Stimulated activated CD4-positive, alpha-beta T cell treated with anti-CD3 and anti-CD28 coated beads, Interleukin-1b, Interleukin-23, amount 100 ng/mL, for 48 hours (primary cell): ENCODE measurements around the gene DBNL.

Experiments used
- DNase-seq: peaks from one replicate; pipeline ENCODE4 v3.0.0-alpha.2; 2020

DBNL gene

DNA sequence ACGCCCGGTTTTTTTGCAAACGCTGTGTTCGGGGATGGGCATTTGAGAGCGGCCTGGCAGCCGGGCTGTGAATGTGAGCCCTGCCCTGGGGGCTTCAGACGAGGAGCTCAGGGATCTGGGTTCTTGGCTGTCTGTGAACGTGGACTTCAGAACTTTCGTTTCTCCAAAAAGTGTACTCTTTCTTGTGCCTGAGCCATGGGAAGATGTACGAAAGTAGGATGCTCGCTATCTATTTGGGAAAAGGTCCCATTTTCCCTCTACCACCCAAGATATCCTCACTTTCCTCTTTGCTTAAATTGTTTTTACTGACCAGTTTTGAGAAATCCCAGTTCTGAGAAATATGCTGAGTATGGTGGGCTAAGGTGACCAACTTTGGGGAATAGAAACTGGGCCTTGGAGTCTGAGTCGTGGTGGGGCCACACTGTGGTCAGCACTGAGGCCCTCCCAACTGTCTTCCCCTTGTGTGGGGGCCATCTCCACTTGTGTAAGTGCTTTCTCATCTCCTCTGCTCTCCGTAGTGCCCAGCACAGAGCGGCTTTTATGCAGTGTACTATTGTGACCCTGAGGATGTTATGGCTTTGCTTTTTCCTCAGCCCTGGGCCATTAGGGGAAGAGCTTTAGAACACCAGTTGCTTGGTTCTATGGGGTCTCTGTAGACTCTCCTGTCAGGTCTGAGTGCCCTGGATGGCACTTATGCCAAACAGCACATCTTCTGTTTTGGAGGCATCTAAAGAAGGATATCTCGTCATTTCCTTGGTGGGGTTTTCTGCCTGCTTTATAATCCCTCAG lies 918 bp downstream of the DBNL start:
- DNase-seq, result no peak

DNA sequence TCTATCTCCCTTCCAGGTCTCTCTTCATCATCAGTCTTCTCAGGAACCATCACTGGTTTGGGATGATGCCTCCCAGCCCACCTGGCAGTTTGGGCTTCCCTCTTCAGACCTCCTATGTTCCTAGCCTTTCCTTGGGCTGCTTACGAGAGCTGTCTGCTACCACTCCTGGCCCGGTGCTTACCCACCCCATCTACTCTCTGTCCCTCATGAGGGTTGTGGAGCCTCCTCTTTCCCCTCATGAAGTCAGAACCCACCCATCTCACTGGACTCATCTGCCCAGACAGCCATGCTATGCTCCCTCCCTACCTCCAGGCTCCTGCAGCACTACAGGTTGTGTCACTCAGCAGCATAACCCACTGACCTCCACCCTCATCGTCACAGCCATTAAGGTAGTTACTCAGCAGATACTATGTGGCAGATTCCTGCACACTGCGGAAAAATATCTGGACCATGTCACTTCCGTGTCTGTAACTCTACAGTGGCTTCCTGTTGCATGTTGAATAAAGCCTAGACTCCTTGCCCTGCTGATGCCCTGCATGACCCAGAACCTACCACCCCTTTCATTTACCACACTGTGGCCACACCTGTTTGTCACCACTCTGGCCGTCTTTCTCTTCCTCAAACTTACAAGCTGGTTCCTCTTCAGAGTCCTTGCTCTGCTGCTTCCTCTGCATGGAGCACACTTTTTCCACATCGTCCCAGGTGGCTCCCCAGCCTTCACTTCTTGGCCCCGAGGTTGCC lies 2.0 kb downstream of the DBNL start:
- DNase-seq, result peak; percentile 50

DNA sequence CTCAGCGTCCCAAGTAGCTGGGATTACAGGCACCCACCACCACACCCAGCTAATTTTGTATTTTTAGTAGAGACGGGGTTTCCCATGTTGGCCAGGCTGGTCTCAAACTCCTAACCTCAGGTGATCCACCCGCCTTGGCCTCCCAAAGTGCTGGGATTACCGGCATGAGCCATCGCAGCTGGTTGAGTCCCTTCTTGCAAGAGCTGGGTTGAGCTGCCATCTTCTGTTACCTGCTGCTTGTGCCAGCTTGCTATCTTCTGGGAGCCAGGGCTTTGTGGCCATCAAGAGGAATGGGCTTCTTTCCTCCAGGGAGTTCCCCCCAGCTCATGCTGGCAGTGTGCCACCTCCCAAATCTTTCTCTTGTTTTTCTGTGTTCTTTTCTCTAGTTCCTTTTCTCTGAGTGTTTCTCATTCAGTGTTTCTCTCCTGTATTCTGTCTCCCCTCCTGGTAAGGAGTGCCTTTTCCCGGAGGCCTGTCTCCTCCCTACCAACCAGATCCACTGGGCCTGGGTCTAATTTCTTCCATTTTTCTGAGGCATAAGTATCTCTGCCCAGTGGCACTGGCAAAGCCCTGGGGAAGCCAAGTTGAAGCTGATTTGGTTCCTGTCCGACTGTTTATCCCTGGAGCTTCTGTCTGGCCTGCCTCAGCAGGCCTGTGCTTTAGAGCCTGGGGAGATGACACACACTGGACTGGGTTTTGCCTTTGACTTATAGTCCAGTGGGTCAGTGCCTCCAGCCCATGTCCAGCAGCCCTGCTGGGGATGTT lies 3.7 kb downstream of the DBNL start:
- DNase-seq, result no peak

DNA sequence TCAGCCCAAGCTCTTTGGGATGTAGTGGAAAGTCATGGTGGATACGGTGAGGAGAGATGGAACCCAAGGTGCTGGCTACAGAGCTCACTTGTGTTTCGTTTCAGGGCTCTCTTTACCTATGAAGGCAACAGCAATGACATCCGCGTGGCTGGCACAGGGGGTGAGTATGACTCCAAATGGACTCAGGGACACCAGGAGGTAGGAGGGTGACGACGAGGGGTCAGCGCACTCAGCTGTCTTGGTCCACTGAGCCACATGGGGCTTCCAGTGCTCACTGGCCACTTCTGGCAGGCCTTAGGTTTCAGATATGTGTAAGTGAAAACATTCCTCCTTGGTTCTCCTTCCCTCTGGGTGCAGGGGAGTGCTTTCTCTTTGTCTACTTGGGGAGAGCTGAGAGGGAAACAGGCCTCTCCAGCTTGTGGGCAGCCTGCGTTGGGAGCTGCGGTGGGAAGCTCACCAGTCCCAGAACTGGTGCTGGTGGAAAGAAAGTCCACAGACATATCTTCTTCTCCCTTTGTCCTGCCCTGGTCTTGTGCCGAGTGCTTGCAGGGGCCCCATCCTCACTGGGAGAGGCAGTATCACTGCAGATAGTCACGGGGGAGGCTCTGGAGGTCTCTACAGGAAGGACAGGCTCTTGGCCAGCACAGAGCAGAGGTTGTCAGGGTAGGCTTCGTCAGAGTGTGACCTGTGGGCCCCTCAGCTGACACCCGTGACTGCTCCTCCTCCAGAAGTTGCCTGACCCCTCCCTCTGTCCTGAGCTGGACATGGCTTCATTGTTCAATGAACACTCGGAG lies 5.8 kb downstream of the DBNL start:
- DNase-seq, result no peak

DNA sequence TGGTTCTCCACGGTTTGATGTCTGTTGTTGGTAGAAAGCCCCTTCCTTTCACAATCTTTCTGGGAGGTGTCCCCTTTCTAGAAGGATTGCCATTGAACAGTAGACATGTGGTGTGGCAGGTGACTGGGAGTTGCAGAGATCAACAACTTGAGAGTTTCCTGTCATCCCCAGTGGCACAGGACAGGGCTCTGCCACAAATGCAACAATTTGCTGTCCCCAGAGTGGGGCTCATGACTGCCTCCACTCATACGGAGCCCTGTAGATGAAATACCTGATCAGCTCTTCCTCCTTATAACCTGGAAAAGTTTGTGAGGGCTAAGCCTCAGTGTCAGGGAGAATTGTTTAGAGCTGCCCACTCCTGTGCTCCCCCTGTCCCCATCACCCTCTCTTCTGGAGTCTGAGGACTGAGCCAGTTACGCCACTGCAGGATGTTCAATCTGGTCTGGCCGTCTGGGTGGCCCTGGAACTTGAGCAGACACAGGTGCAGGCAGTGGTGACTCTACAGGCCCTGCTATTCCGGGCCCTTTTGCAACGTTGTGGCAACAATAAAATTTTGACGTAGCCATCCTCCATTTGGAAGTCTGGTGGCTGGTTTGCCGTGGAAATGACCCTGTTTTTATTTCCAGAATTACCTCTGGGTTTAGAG lies 6.5 kb downstream of the DBNL start:
- no peak for DNase-seq

DNA sequence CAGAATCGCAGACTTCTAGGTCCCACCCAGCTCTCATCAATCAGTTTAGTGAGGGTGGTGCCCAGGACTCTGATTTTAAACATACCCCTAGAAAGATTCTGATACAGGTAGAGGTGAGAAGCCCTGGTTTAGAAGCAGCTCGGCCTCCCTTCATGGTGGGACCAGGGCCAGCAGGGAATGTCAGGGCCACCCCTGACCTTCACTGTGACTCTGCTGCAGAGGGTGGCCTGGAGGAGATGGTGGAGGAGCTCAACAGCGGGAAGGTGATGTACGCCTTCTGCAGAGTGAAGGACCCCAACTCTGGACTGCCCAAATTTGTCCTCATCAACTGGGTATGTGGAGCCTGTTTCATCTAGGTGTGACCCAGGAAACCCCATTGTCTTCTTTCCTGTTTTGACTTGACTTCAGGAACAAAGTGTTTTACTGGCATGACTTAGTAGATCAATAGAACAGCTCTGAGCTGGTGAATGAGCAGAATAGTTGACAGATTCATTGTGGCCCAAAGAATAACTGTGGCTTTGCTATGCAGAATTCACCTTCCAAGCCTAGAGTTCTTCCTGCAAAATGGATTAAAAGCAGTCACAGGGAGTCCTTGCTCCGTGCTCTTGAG lies 7.2 kb downstream of the DBNL start:
- DNase-seq, result no peak

DNA sequence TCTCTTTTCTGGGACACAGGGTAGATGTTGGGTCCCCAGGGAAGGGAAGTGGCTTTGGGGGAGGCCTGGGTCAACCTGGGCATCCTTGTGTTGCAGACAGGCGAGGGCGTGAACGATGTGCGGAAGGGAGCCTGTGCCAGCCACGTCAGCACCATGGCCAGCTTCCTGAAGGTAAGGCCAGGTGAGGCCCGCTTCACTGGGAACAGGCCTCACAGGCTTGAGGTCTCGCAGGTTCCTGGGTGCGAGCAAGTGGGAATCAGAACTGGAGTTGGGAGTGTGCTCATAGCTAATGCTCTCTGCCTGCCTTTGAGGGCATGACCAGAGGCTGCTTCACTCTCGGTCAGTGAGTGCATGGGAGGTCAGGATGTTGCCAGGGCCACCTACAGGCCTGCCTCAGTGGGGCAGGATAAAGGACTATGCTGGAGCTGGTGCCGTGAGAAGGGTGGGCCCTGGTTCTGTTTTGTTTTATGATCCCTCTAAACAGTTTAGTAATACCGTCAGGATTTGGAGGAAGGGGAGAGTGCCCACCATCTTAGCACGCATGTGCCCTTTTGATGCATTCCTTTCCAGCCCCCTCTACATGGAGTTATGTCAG lies 8.4 kb downstream of the DBNL start:
- DNase-seq, result no peak

DNA sequence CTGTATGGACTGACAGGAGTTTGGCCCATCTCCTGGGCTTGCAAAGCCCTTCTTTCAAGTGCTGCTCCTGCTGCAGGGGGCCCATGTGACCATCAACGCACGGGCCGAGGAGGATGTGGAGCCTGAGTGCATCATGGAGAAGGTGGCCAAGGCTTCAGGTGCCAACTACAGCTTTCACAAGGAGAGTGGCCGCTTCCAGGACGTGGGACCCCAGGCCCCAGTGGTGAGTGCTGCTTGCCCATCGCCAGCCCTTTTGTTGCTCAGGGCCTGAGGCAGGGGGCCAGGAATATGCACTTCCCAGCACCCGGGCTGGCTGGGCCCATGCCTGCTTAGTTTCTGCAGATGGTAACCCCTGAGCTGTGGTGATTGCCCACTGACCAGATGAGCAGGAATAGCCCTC lies 12.2 kb downstream of the DBNL start:
- no peak for DNase-seq

DNA sequence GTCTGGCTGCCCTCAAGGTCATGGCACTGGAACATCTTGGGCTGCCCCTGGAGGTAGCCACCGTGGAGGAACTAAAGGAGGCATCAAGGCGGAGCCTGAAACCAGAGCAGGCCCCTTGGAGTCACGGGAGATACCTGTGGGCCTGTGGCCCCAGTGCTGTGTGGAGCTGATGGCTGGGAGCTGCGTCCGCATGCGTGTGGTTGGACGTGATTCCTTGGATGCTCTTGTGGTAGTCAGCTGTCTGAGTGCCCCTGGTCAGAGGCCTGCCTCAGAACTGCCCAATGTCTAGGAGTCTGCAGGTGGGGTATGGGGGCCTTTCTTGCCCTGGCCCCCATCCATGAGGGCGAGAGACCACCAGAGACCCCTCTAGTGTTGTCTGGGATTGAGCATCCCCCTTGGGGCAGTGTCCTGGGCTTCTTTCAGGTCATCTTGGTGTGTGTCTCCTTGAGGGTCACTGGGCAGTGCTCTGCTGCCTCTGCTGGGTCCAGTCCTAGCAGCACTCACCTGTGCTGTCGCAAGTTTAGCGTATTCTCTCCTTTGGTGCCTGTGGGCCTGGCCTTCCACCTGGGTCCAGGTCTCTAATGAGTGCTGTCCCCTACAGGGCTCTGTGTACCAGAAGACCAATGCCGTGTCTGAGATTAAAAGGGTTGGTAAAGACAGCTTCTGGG lies 12.8 kb downstream of the DBNL start:
- no peak for DNase-seq

DNA sequence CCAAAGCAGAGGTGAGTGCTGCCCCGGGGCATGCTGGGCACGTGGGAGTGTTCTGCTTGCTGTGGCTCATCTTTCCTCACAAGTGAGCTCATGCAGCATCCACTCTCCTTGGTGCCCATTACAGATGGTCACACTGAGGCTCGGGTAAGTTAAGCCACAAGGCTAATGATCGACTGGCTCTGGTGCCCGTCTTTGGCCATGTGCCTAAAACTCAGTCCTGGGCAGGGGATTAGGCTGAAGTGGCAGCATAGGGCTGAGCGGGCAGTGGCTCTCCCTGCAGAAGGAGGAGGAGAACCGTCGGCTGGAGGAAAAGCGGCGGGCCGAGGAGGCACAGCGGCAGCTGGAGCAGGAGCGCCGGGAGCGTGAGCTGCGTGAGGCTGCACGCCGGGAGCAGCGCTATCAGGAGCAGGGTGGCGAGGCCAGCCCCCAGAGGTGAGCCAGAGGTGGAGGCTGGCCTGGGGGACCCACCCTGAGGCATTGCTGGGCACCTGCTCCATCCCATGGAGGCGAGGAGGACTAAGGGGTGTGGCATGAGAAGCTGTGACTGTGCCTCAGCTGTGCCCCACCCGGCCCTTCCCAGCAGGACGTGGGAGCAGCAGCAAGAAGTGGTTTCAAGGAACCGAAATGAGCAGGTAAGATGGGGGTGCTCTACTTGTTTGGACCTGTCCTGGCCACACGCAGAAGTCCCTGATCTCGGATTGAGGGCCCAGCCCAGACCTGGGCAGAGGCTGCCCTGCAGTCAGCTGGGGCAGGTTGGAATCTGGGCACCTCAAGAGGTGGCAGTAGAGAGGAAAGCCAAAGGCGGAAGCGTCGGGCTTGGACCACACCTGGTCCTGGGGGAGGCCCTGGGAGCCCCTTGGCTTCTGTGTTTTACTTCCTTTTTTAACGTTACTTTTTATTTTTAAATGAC lies 13.6 kb downstream of the DBNL start:
- DNase-seq, result no peak

DNA sequence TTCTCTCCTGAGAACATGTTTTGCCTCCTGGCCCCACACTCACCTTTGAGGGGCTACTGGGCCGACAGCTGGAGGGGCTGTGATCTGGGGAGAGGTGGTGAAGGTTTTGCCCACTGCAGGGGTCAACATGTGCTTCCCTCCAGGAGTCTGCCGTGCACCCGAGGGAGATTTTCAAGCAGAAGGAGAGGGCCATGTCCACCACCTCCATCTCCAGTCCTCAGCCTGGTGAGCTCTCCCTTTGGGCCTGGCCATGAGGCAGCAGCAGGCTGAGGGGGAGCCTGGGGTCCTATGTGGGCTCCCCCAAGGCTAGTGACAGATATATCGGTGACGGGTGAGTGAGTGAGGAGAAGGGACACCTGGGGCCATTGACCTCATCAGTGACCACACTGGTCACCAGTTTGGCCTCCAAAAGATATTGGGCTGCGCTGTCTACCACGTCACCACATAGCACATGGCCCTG lies 14.3 kb downstream of the DBNL start:
- DNase-seq, result no peak

DNA sequence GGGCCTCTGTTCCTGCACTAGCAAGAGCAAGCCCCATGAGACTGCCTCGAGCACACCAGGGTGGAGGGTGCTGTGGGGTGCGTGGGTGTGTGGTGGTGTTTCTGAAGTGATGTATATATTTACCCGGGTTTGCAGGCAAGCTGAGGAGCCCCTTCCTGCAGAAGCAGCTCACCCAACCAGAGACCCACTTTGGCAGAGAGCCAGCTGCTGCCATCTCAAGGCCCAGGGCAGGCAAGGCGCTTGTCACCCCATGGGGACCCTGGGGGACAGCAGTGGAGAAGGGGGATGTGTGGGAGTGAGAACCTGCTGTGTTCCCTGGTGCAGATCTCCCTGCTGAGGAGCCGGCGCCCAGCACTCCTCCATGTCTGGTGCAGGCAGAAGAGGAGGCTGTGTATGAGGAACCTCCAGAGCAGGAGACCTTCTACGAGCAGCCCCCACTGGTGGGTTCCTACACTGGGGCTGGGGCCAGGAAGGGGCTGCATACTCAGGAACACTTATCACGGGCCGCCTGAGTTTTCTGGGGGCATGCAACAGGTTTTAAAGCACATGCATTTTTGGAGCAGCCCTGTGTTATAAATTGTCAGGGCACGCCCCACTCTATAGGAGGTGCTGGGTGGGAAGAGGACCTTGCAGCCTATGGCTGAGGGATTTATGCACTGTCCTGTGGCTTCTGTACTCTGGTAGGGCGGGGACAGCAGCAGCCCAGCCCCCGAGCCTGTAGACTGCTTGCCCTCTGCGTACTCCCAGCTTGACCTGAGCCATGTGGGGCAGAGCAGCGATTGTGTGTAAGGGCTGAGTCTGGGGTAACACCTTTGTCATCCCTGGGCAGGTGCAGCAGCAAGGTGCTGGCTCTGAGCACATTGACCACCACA lies 15.0 kb downstream of the DBNL start:
- DNase-seq, result no peak

DNA sequence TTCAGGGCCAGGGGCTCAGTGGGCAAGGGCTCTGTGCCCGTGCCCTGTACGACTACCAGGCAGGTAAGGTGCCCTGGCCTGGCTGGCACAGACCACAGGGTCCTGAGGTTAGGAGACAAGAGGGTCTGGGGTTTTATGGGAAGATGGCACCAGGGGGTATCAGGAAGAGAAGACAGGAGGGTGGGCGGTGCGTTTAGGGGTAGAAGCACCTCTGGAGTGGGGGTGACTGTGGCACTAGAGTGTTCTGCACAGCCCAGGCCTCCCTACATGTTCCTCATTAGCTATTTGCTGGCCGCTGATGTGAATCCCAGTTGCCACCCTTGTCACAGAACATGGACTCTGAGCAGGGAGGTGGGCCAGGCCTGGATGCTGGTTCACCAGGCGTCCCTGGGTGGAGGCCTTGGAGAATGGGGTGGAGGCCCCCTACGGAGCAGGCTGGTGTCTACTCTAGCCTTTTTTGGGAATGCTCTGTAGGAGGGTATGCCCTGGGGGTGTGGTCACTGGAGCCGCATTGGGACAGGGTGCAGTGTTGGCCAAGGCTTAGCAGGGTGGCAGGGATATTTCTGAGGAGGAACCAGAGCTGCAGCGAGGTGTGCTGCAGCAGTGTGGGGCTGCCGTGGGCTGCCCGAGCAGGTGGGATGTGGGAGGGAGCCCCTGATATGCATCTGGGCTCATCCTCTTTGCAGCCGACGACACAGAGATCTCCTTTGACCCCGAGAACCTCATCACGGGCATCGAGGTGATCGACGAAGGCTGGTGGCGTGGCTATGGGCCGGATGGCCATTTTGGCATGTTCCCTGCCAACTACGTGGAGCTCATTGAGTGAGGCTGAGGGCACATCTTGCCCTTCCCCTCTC lies 15.8 kb downstream of the DBNL start:
- DNase-seq, result no peak

DNA sequence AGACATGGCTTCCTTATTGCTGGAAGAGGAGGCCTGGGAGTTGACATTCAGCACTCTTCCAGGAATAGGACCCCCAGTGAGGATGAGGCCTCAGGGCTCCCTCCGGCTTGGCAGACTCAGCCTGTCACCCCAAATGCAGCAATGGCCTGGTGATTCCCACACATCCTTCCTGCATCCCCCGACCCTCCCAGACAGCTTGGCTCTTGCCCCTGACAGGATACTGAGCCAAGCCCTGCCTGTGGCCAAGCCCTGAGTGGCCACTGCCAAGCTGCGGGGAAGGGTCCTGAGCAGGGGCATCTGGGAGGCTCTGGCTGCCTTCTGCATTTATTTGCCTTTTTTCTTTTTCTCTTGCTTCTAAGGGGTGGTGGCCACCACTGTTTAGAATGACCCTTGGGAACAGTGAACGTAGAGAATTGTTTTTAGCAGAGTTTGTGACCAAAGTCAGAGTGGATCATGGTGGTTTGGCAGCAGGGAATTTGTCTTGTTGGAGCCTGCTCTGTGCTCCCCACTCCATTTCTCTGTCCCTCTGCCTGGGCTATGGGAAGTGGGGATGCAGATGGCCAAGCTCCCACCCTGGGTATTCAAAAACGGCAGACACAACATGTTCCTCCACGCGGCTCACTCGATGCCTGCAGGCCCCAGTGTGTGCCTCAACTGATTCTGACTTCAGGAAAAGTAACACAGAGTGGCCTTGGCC lies 16.6 kb downstream of the DBNL start:
- DNase-seq, result no peak

DNA sequence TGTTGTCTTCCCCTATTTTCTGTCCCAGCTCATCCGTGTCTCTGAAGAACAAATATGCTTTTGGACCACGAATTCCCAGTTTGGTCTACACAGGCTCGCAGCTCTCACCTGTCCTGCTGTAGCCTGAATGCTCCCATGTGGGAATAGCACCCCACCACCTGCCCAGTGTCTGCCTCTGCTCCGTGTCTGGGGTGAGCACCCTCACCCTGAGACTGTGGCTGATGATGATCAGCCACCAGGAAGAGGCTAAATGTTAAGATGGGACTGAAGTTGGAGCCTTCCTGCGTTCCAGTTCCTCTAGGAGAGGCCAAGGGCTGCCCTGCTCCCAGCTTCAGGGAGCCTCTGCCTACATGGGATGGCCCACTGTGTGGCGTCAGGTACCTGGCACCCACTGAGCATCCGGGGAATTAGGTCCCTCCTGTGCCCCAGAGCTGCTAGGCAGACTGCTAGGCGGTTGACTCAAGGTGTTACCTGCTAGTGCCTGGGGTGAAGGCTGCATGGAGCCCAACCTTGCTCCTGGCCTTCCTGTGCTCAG lies 17.2 kb downstream of the DBNL start:
- no peak for DNase-seq

DNA sequence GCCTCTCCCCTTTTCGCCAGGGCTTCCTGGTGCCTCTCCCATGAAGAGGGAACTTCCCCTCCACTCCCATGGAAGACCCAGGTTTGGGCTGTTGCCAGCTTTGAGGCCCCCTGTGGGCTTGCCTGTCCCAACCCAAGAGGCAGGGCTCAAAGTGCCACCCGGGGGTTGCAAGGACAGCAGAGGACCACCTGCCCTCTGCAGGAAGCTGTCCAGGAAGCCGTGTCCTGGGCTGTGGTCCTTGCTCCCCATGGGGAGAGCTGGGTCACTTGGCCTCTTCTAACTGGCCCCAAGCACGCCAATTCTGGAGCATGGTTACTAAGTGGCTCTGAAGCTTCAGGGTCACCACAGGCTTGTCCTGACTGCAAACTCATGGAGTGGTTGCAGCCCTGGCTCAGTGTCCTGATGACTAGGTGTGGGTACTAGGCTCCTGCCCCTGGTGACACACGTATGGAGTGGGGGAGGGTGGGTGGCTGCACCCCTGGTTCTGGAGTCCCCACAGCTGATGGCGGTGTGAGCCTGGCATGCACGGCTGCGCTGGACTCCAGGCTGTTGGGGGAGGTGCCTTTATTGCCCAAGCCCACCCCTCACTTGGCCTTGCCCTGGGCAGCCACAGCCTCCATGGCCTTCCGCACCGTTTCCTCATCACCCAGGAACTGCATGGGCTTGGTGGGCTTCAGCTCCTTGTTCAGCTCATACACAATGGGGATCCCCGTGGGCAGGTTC lies 17.8 kb downstream of the DBNL start:
- DNase-seq, result no peak
